ENCODE data around the gene HAUS7.

HAUS7 gene

DNA sequence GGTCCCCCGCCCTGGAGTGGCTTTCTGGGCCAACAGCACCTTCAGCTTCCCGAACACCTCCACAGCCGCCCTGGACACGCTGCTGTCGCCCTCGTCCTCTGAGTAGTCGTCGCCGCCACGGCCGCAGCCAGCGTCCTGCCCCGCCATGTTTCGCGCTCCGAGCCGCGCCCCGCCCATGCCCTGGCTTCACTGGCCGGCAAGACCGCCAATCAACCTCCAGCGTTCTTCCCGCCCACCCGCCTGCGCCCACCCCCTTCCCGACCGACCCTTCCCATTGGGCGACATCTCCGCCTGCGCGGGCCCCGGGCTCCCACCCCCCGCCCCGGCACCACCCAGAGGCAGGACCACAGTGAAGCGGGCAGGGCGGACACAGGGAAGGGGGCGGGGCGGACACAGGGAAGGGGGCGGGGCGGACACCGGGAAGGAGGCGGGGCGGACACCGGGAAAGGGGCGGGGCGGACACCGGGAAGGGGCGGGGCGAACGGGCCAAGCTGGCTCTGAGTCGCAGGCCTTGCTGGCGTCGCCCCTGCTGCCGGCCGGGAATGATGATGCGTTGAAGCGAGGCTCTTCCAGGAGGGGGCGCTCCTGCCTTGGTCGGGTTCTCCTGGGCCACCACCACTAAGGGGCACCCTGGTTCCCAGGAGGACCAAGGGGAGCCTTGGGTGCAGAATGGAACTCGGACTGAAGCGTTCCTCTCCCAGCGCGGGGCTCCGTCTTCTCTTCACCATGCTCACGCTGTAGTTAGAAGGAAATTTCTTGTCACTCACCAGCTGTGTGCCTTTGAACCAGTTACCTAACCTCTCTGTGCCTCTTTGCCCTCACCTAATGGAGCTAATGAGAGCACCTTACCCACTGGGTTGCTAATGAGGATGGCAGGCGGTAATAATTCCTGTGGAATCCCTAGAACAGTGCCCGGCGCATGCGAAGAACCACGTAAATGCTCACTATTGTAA lies at the start of gene HAUS7:
TSS of gene HAUS7 (minus strand) at position 166 of the 953 bp plus-strand sequence. CDS start at position 147, 19 bp downstream.
- DNase-seq (ENCODE audit: low spot score): peak; percentile 88

- no peak for DNase-seq (ENCODE audit: low spot score)
Measured at GRCh38 chrX:153519569-153520286, 49.4 kb upstream of the HAUS7 start.

DNA sequence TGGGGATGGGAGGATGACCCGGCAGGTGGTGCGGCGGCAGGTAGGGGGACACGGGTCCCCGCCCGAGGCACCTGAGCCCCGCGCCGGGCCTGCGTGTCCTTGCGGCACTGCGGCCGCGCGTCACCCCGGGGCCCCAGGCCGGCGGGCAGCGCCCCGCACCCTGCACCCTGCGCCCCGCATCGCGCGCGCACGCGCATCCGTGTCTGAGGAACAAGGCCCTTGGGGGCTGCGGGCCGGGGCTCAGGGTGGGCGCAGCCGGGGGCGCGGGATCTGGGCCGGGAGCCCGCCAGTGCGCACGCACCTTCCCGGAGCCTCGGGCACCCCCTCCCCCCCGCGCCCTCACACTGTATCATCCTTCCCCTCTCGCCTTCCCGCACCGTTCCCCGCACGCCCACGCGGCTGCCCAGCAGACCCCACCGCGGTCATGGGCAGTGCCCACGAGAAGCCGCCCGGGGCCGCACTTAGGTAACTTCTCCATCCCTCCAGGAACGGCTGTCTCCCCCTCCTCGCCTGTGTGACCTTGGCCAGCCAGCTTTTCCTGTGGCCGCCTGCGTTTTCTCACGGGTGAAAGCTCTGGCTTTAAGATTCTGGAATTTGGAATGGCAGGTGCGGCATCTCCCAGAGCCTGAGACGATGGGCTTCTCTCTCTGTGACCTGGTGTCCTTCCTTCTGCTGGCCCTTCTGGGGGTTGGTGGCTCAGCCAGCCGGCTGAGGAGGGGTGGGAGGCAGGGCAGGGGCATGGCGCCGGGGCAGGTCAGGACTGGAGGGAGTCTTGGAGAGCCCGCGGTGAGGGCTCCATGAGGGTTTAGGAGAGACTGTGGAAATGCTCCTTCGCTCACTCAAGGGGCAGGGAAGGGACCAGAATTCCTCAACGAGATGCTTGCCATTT lies 47.8 kb upstream of the HAUS7 start:
- no peak for DNase-seq (ENCODE audit: low spot score)

- no peak for DNase-seq (ENCODE audit: low spot score)
Measured at GRCh38 chrX:153517423-153517822, 47.0 kb upstream of the HAUS7 start, which contains the start of gene ATP2B3. ATP2B3 (plus strand) TSS chrX:153517642; CDS start chrX:153536248, 18,606 bp downstream.

DNA sequence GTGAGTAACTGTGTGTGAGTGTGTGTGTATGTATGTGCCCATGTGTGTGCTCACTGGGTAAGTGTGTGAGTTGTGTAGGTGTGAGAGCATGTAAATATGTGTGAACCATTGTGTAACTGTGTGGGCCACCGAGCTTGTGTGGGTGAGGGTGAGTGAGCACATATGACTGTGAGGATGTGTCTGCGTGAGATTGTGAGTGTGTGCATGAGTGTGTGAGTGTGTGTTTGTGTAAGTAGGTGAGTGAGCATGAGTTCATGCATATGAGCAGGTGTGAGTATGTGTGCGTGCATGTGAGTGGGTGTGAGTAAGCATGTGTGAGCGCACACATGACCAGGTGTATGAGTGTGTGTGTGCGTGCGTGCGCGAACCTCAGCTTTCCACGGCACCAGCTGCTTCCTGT lies 45.7 kb upstream of the HAUS7 start:
- no peak for DNase-seq (ENCODE audit: low spot score)

- no peak for DNase-seq (ENCODE audit: low spot score)
Measured at GRCh38 chrX:153515435-153515834, 45.1 kb upstream of the HAUS7 start.

- no peak for DNase-seq (ENCODE audit: low spot score)
Measured at GRCh38 chrX:153514259-153514658, 43.9 kb upstream of the HAUS7 start.

- DNase-seq (ENCODE audit: low spot score): no peak
Measured at GRCh38 chrX:153513265-153513664, 42.9 kb upstream of the HAUS7 start.

GRCh38 chrX:153512501-153512893 lies 42.1 kb upstream of the HAUS7 start:
- DNase-seq (ENCODE audit: low spot score): no peak

DNA sequence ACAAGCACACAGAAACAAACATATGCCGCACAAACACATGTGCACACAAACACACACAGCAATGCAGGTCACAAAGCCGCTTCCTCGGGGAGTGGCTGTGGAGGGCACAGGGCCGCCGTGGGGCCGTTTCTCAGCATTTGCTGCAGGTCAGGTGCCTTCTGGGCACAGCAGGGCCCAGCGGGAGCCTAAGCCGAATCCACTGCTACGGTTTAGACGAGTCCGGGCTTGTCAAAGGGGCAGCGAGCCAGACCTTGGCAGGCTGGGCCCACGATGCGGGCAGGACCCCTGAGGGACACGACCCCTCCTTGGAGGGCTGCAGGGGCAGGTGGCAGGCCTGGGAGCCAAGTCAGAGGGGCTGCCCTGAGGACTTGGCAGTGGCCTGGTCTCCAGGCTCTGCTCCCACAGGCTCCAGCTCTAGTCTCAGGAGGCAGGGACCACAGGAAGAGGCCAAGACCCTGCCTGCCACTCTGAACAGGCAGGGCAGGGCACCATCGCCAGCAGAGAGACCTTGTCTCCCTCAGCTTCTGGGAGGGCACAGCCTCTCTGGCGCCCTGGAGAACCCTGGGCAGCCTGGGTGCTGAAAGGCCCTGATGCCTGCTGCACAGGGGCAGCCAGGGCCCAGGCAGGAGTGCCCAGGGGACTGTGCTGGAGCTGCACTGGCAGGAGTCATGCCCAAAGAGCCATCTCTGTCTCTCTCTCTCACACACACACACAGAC lies 41.6 kb upstream of the HAUS7 start:
- DNase-seq (ENCODE audit: low spot score): no peak

DNA sequence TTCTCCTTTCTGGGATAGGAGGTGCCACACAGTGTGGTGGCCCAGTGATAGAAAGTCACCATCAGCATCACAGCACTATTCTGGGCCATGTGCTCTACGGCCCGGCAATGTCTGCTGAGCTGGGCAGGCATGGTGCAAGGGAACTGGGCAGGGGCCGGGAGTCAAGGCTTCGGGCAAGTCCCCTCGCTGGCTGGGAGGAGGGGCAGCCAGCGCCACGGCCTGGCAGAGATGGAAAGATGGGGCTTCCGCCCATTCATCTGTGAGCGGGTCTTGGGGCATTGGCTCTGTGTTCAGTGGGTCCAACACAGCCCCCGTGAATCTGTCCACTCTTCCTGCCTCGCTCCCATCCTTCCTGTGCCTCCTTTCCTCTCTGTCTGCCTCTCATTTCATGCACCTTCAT lies 40.0 kb upstream of the HAUS7 start:
- DNase-seq (ENCODE audit: low spot score): no peak

- DNase-seq (ENCODE audit: low spot score): no peak
Measured at GRCh38 chrX:153509592-153509991, 39.2 kb upstream of the HAUS7 start.

- peak; percentile 77 for DNase-seq (ENCODE audit: low spot score)
Measured at GRCh38 chrX:153507484-153508178, 37.3 kb upstream of the HAUS7 start.

GRCh38 chrX:153505361-153505760 lies 35.0 kb upstream of the HAUS7 start:
- DNase-seq (ENCODE audit: low spot score): no peak

DNA sequence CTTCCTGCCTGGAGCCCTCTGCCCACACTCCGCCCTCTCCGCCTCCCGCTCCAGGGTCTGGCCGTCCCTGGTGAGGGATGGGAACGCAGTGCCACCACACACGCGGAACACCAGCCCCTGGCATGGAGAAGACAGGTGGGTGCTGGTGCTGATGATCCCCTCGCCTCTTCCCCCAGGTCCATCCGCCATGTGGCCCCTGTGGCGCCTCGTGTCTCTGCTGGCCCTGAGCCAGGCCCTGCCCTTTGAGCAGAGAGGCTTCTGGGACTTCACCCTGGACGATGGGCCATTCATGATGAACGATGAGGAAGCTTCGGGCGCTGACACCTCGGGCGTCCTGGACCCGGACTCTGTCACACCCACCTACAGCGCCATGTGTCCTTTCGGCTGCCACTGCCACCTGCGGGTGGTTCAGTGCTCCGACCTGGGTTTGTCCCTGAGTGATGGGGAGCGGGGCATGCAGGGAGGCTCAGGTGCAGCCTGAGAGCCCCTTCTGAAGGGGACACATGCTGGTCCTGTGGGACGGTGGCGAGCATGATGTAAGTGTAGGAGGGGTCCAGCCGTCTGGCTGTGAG lies 34.2 kb upstream of the HAUS7 start:
- DNase-seq (ENCODE audit: low spot score): no peak

- no peak for DNase-seq (ENCODE audit: low spot score)
Measured at GRCh38 chrX:153502796-153503195, 32.4 kb upstream of the HAUS7 start.

GRCh38 chrX:153502131-153502530 lies 31.8 kb upstream of the HAUS7 start:
- DNase-seq (ENCODE audit: low spot score): no peak

DNA sequence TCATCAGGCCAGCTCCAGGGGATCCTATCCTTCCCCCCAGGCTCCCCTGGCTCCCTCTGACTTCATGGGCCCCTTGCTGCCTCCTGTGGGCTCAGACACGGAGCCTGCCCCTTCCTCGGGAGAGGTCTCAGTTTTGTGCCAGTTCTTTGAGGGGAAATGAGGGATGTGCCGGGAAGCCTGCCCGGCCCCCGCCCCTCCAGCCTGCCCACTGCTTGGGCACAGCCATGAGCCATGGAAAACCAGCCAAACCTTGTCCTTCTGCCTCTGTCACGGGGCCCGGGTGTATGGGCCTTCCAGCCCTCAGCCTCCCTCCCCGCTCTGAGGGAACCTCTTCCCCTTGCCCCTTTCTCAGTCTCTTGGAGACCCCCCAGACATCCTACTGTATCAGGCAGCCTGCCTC lies 31.2 kb upstream of the HAUS7 start:
- DNase-seq (ENCODE audit: low spot score): no peak

GRCh38 chrX:153500676-153501280 lies 30.4 kb upstream of the HAUS7 start:
- no peak for DNase-seq (ENCODE audit: low spot score)

DNA sequence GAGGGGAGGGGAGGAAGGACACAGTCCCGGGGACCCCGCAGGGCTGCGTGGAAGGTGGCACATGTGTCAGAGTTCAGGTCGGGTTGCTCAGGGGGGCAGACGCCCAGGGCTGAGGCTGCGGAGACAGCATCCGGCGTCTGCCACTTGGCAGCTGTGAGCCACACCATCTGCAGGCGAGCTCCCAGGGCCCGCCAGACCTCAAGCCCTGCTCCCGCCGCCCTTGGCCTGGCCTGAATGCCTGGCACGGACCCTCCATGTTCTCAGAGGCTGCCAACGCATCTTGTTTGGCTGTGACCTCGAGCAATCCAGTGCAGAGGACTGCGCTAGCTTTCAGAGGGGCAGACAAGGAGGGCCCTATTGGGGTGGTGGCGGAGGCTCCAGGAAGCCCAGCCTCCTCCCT lies 29.5 kb upstream of the HAUS7 start:
- no peak for DNase-seq (ENCODE audit: low spot score)

Measured in NAMALWA (cell line).